Measurements from ENCODE around the gene IER5L.
"Not testable (repeated sequence)": the region's sequence is repeated elsewhere in the genome, so short reads cannot be mapped to it uniquely, and the experiment has no call there.

IER5L gene

DNA sequence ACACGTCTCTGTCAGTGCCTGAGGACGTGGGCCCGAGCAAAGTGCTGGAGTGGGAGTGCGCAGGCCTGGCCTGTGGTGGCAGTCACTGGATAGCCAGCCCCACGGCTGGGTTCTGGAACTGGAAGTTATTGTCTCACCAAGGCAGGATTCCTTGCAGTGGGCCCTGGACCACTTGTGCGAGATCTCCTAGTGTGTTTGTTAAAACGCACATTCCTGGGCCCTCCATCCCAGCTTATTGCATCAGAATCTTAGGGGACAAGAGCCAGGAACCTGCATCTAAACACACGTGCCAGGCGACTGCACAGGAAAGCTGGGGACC, 40.0 kb downstream of the IER5L start:
- no peak for DNase-seq

DNA sequence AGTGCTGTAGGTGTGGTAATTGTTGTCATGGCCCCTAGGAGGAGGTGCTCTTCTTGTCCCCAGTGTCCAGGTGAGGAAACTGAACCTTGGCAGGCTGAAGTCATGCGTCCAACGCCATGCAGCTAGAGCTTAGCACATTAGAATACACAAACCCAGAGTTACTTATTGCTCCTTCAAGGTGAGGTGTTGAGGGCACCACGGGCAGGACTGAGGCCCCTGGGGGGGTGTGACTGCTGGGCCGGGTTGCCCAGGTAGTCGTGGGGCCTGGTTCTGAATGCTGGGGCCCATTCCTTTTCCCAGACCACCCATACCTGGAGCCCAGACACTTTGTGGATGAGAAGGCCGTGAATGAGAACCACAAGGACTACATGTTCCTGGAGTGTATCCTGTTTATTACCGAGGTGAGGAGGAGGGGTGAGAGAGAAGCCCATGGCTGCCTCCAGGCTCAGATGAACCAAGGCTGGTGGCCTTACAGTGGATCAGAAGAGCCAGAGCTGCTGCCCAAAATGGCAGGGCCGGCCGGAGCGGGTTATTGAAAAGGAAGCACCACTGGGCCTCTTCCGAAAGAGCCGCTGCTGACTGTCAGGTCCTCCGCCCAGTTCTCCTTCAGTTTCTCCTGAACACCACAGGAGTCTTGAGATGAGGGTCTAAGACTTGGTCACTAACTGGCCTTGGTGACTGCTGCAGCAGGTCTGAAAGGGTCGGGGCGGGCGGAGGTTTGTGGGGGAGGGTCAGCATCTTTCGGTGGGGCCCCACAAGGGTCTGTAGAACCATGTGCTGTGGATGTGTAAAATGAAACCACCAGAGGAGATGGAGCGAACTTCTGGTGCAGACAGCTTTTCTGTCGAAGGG, 40.5 kb downstream of the IER5L start:
- no peak for DNase-seq

- DNase-seq, result no peak
Measured at GRCh38 chr9:129136446-129137035, 41.5 kb downstream of the IER5L start.

- DNase-seq, result no peak
Measured at GRCh38 chr9:129135476-129135875, 42.6 kb downstream of the IER5L start.

DNA sequence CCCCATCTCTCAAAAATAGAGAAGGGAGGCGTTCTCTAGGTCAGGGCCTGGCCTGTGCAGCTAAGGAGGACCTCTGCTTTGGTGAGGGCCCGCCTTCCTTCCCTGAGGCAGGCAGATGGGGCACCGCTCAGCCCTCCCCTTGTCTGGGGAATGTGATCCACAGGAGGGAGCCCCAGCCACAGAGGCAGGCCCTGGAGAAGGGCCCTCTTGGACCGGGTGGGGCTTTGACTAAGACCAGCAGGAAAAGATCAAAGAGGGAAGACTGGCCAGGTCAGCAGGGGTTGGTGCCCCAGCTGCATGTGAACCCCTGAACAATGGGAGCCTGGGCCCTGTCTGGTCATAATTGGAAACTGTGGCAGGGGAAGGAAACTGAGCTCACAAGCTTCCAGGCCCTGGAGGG, 45.0 kb downstream of the IER5L start:
- DNase-seq, result no peak

GRCh38 chr9:129131300-129132145, 46.5 kb downstream of the IER5L start:
- DNase-seq, result peak; percentile 89

- DNase-seq, result no peak
Measured at GRCh38 chr9:129130791-129131190, 47.3 kb downstream of the IER5L start.

DNA sequence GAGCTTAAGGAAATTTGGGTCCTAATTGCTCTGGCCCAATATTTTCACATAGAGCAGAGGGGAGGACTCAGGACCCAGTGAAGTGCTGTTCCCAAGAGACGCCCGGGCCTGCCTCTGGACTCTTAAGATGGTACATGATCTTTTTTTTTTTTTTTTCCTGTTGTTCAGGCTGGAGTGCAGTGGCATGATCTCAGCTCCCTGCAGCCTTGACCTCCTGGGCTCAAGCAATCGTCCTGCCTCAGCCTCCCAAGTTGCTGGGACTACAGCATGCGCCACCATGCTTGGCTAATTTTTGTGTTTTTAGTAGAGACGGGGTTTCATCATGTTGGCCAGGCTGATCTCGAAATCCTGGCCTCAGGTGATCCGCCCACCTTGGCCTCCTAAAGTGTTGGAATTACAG, 47.8 kb downstream of the IER5L start:
- not testable (repeated sequence) for DNase-seq

DNA sequence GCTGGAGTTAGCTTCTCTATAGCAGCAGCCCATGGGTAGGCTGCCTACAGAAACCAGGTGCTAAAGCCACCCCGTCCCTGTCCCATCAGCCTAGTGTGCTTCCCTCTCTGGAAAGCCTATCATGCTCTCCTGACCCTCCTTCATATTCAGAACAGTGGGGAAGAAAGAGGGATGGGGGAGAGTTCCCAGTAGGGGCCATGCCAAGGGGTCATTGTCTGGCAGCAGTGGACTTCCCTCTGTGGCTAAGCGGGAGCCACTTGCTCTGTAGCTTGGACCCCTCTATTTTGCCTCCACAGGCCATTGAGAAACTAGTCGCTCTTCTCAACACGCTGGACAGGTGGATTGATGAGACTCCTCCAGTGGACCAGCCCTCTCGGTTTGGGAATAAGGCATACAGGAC, 49.4 kb downstream of the IER5L start:
- DNase-seq, result no peak

DNA sequence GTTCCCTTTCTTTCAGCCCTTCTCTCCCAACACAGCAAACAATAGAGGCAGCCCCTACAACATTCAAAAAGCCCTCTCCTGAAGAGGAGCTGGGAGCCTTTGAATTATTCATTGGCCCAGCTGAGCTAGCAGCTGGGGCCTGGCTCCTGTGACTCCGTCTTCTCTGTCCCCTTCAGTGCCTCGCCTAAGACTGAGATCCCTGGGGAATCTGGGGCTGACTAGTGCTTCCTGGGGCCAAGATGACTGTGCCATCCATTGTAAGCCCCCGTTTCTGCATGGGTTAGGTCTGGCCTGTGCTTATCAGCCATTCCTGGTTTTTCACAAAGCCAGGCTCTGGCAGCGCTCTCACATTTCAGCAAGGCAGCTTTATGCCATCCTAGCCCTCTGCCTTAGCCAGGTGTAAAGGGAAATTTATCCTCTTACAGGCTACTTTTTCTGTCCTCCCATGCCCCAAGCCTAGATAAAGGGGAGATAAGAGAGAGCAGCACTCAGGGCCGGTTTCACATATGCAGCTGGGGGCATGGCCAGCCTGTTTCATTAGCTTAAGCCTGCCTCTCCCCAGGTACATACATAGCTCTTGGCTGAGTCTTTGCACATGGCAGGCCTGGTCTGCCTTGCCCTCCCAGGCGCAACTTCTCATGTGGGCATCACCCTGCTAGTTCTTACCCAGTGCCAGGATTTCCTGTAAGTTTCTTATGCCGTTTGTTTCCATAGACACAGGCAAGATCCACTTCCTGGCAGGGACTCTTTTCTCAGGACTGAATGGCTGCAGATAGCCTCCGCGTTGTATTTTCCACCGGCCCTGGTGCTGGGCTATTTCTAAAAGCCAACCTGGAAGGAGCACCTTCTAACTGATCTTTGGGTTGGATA, 51.1 kb downstream of the IER5L start:
- no peak for DNase-seq
